Ovary (tissue), 3 donors: ENCODE results near the gene FAM187B.

Experiments used
- CTCF ChIP-seq, 3 donors: fragments of 450-650 bp in 2 of 3; fragments of 200-600 bp in 1 of 3; IDR thresholded peaks; one replicate each; pipeline versions ENCODE4 v1.5.1 to v1.8.0; 2016 to 2022; ENCODE audit warnings: antibody characterized with exemption in 3 of 3, mild to moderate bottlenecking in 1 of 3
- POLR2A ChIP-seq: fragments of 450-650 bp; IDR thresholded peaks from one replicate; pipeline ENCODE4 v1.6.1; 2017; ENCODE audit warnings: antibody characterized with exemption, mild to moderate bottlenecking, moderate library complexity
- donor health status: DM: no; HTN: no; CAD: no.

GRCh38 chr19:35267818-35268535 is 39.4 kb upstream of the FAM187B start:
- TF ChIP-seq CTCF (IDR thresholded peaks at IDR 0.05) (no peak), POLR2A (peak; percentile 84)
